Erythroblast (primary cell): ENCODE data around the gene ZNF385B.

ENCODE experiments used
- GATA1 ChIP-seq: IDR thresholded peaks from 2 replicates; pipeline ENCODE4 v1.6.1; 2011; ENCODE audit warnings: low read depth, mild to moderate bottlenecking, control low read depth, low read length, moderate library complexity
- POLR2A ChIP-seq: IDR thresholded peaks from 2 replicates; pipeline ENCODE4 v1.6.1; 2011; ENCODE audit warnings: mild to moderate bottlenecking, low read length

DNA sequence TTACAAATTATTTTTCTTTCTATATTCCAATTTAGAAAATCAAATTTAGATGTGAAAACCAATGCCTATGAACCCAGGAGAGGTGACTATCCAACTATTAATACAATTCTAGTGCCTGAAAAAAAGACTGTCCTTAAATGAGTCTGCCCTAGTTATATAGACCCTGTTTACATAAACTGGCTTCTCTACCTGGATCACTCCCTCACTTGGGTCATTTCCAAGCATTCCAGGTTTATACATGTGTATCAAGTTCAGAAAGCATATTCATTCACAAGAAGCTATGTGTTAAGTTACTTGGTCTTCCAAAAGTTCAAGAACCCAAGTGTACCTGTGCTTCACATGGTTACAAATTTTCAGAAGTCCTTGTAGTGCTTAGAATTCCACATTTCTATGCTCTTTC is 8.3 kb downstream of the ZNF385B start:
- TF ChIP-seq POLR2A = no peak
- TF ChIP-seq GATA1 = no peak
